Stomach (tissue), 9 donors: ENCODE data around the gene PRADC1. TPM values are rescaled to one million over a fixed set of nuclear protein-coding genes. Genes with fewer than 3 reads are reported as not detected.
"Not testable (repeated sequence)": the region's sequence is repeated elsewhere in the genome, so short reads cannot be mapped to it uniquely, and the experiment has no call there.

Experiments
- DNase-seq, 2 donors: peaks; one replicate each; pipeline versions ENCODE4 v3.0.0 to v3.0.0-alpha.2; 2013 to 2019
- H3K27ac ChIP-seq, 5 donors: fragments of 200-600 bp in 4 of 5; sonication (generic) in 4 of 5; one replicate each; pipeline ENCODE4 v1.5.1; 2013 to 2019; ENCODE audit warnings: mild to moderate bottlenecking in 1 of 5, moderate library complexity in 1 of 5
- H3K27me3 ChIP-seq, 3 donors: fragments of 200-600 bp; sonication (generic); one replicate each; pipeline ENCODE4 v1.5.1; 2017 to 2019; ENCODE audit warnings: mixed run types in 1 of 3
- H3K36me3 ChIP-seq, 4 donors: fragments of 200-600 bp; sonication (generic); 1 replicate in 3 of 4; 2 replicates in 1 of 4; pipeline ENCODE4 v1.5.1; 2016 to 2019
- H3K4me1 ChIP-seq, 4 donors: fragments of 200-600 bp; sonication (generic); one replicate each; pipeline ENCODE4 v1.5.1; 2016 to 2019
- H3K4me3 ChIP-seq, 4 donors: fragments of 200-600 bp; sonication (generic) in 3 of 4; one replicate each; pipeline ENCODE4 v1.5.1; 2016 to 2019; ENCODE audit warnings: mild to moderate bottlenecking in 1 of 4
- H3K9me3 ChIP-seq, 4 donors: fragments of 200-600 bp; sonication (generic); one replicate each; pipeline ENCODE4 v1.5.1; 2016 to 2019
- CTCF ChIP-seq, 7 experiments: fragments of 450-650 bp in 4 of 7; fragments of 200-600 bp in 3 of 7; sonication (generic) in 3 of 7; IDR thresholded peaks; one replicate each; pipeline ENCODE4 v1.5.1; 2016 to 2019; ENCODE audit warnings: antibody characterized with exemption in 7 of 7, control low read depth in 2 of 7, mild to moderate bottlenecking in 1 of 7
- EP300 ChIP-seq: sonication (generic); formaldehyde crosslinking; IDR thresholded peaks from one replicate; pipeline ENCODE4 v1.6.1; 2017; ENCODE audit warnings: antibody characterized with exemption
- POLR2A ChIP-seq, 4 donors: fragments of 450-650 bp; IDR thresholded peaks; one replicate each; pipeline ENCODE4 v1.6.1; 2016; ENCODE audit warnings: antibody characterized with exemption in 4 of 4, control low read depth in 2 of 4, mild to moderate bottlenecking in 1 of 4, moderate library complexity in 1 of 4
- POLR2AphosphoS5 ChIP-seq, 3 donors: sonication (generic); formaldehyde crosslinking; IDR thresholded peaks; one replicate each; pipeline ENCODE4 v1.6.1; 2016; ENCODE audit warnings: antibody characterized with exemption in 3 of 3
- WGBS, 5 donors: extraction: QIAGEN DNeasy Blood & Tissue Kit in 3 of 5; methylation state at CpG; one replicate each; pipeline versions ENCODE4 v1.1.5 to v1.1.7; 2013 to 2018; 5-methylcytosine and 5-hydroxymethylcytosine counted together
- intact Hi-C: fragments of 100-400 bp; cut with DNase I; formaldehyde crosslinking; loops from one replicate; pipeline ENCODE4 v1.15.1; 2023; ENCODE audit warnings: low total_unique reads
- polyA plus RNA-seq, 3 donors: library from polyadenylated mRNA; stranded (reverse); fragments of 200-250 nt; gene quantifications; one replicate each; pipeline ENCODE4 v1.2.3, GENCODE V29; 2013
- total RNA-seq, 5 donors: library from RNA; depleted of rRNA; stranded (reverse); fragments of >200 nt; gene quantifications; one replicate each; pipeline versions ENCODE4 v1.1.0 to v1.2.3, GENCODE V29; 2014 to 2016
- donor health status: healthy with polysubstance abuse.
- donor health status: Bipolar disorder and iron deficiency.
- donor health status: healthy.

Gene PRADC1
- total and polyA plus RNA-seq, 8 donors = 7.1 to 123 (median 22.1) TPM

- TF ChIP-seq POLR2A (IDR thresholded peaks at IDR 0.05) (no peak), POLR2AphosphoS5 (IDR thresholded peaks at IDR 0.05) (no peak)
- no peak for DNase-seq
- Histone ChIP-seq H3K27ac (no peak overlapping the region), H3K9me3 (no peaks in the 10 kb centered on the region), H3K36me3 (peaks cover 0 to 9% (median 2%) of the 10 kb centered on the region in 4 donors), H3K4me1 (peaks cover 8 to 12% (median 10%) of the 10 kb centered on the region in 4 donors), H3K27me3 (peaks cover 0 to 31% (median 8%) of the 10 kb centered on the region in 3 donors), H3K4me3 (no peak overlapping the region)
- 90 to 94% (median 93%) methylated on average over 13 to 15 of the region's 15 CpGs for WGBS, 5 donors
- intact Hi-C loops = no loop called here
These were observed 31.2 kb upstream of the PRADC1 start for GRCh38 chr2:73264332-73264606.

GRCh38 chr2:73263540-73264331 lies 30.7 kb upstream of the PRADC1 start:
- 87 to 96% (median 94%) methylated on average over 5 to 16 of the region's 16 CpGs for WGBS, 5 donors

GRCh38 chr2:73262691-73263429 lies 29.8 kb upstream of the PRADC1 start:
- H3K9me3 ChIP-seq, intact Hi-C loops, DNase-seq, H3K4me3 ChIP-seq, H3K4me1 ChIP-seq, H3K27ac ChIP-seq: not testable (repeated sequence)
- WGBS, 5 donors = 89 to 96% (median 94%) methylated on average over 14 to 18 of the region's 18 CpGs
- peaks cover 0 to 16% (median 0%) of the 10 kb centered on the region in 3 donors for H3K27me3 ChIP-seq
- H3K36me3 ChIP-seq = peaks cover 0 to 11% (median 7%) of the 10 kb centered on the region in 4 donors

More at GRCh38 chr2:73263540-73264331, 30.7 kb upstream of the PRADC1 start:
- TF ChIP-seq CTCF (IDR thresholded peaks at IDR 0.05) = no peak
- TF ChIP-seq EP300 = no peak
- no peak for TF ChIP-seq POLR2AphosphoS5 (IDR thresholded peaks at IDR 0.05)
- TF ChIP-seq POLR2A (IDR thresholded peaks at IDR 0.05) = no peak
- intact Hi-C loops = no loop called here
- DNase-seq = no peak
- Histone ChIP-seq H3K4me1 (peaks cover 3 to 7% (median 5%) of the 10 kb centered on the region in 4 donors), H3K4me3 (no peak overlapping the region), H3K36me3 (peaks cover 0 to 9% (median 4%) of the 10 kb centered on the region in 4 donors), H3K9me3 (no peaks in the 10 kb centered on the region), H3K27ac (no peak overlapping the region), H3K27me3 (peaks cover 0 to 25% (median 3%) of the 10 kb centered on the region in 3 donors)

GRCh38 chr2:73262108-73262651 lies 29.1 kb upstream of the PRADC1 start:
- Histone ChIP-seq H3K4me1 (no peaks in the 10 kb centered on the region), H3K36me3 (peaks cover 0 to 11% (median 7%) of the 10 kb centered on the region in 4 donors), H3K4me3 (no peak overlapping the region), H3K27ac (no peak overlapping the region), H3K27me3 (peaks cover 0 to 15% (median 0%) of the 10 kb centered on the region in 3 donors), H3K9me3 (no peaks in the 10 kb centered on the region)
- TF ChIP-seq CTCF (IDR thresholded peaks at IDR 0.05) = no peak
- TF ChIP-seq POLR2A (IDR thresholded peaks at IDR 0.05) = no peak
- no peak for TF ChIP-seq EP300
- no peak for TF ChIP-seq POLR2AphosphoS5 (IDR thresholded peaks at IDR 0.05)
- WGBS, 5 donors = 82 to 98% (median 90%) methylated on average over 4 of the region's 4 CpGs
- no peak for DNase-seq
- intact Hi-C loops = no loop called here

- Histone ChIP-seq H3K27me3 (peaks cover 0 to 3% (median 0%) of the 10 kb centered on the region in 3 donors), H3K9me3 (no peaks in the 10 kb centered on the region), H3K36me3 (peaks cover 0 to 11% (median 7%) of the 10 kb centered on the region in 4 donors), H3K4me1 (no peaks in the 10 kb centered on the region), H3K4me3 (no peak overlapping the region), H3K27ac (no peak overlapping the region)
- peak; percentile 52 to 74 for DNase-seq
- intact Hi-C loops = no loop called here
- 20 to 36% (median 30%) methylated on average over 8 to 17 of the region's 17 CpGs for WGBS, 5 donors
- TF ChIP-seq POLR2A (IDR thresholded peaks at IDR 0.05) (no peak), CTCF (IDR thresholded peaks at IDR 0.05) (peak in 2 of 7 experiments; percentile 12 to 15)
These were observed 27.4 kb upstream of the PRADC1 start for GRCh38 chr2:73260338-73260984.
